GM13976 (cell line): ENCODE measurements around the gene DNMT3A.

Source experiments
- DNase-seq: peaks from one replicate; pipeline ENCODE4 v3.0.0; 2012; ENCODE audit warnings: low spot score
- in situ Hi-C: fragments of 300-500 bp; cut with MboI; formaldehyde crosslinking; loops from one replicate; pipeline ENCODE4 v1.12.0; 2022; ENCODE audit warnings: low sequenced_read_pairs, mixed read lengths, inconsistent platforms; ENCODE audit not compliant: unreplicated experiment
- TF ChIP-seq, protein P1 (sequence below): IDR thresholded peaks from 2 replicates; pipeline ENCODE4 v1.5.1; 2012; ENCODE audit warnings: borderline replicate concordance, mild to moderate bottlenecking; ENCODE audit not compliant: insufficient read depth; ENCODE audit errors: extremely low read depth, missing control alignments, control extremely low read depth

DNMT3A gene

DNA sequence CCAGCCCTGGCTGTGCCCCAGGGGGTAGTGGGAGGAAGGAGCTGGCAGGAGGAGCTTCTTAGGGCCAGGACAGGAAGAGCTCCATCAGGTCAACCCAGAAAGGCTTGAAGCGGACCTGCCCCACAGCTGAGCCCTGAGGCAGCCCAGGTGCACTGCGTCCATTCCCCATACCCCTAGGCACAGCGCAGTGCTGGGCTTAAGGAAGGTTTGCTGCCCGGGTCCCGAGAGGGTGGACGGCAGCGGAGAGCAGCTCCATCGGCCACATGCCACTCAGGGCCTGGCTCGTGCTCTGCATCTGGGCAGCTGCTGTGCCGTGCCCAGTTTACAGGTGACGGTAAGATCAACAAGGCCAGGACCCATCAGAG lies 26.4 kb downstream of the DNMT3A start:
- DNase-seq: no peak
- TF ChIP-seq, protein P1, sequence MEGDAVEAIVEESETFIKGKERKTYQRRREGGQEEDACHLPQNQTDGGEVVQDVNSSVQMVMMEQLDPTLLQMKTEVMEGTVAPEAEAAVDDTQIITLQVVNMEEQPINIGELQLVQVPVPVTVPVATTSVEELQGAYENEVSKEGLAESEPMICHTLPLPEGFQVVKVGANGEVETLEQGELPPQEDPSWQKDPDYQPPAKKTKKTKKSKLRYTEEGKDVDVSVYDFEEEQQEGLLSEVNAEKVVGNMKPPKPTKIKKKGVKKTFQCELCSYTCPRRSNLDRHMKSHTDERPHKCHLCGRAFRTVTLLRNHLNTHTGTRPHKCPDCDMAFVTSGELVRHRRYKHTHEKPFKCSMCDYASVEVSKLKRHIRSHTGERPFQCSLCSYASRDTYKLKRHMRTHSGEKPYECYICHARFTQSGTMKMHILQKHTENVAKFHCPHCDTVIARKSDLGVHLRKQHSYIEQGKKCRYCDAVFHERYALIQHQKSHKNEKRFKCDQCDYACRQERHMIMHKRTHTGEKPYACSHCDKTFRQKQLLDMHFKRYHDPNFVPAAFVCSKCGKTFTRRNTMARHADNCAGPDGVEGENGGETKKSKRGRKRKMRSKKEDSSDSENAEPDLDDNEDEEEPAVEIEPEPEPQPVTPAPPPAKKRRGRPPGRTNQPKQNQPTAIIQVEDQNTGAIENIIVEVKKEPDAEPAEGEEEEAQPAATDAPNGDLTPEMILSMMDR: no peak
- in situ Hi-C loops: no loop called here

DNA sequence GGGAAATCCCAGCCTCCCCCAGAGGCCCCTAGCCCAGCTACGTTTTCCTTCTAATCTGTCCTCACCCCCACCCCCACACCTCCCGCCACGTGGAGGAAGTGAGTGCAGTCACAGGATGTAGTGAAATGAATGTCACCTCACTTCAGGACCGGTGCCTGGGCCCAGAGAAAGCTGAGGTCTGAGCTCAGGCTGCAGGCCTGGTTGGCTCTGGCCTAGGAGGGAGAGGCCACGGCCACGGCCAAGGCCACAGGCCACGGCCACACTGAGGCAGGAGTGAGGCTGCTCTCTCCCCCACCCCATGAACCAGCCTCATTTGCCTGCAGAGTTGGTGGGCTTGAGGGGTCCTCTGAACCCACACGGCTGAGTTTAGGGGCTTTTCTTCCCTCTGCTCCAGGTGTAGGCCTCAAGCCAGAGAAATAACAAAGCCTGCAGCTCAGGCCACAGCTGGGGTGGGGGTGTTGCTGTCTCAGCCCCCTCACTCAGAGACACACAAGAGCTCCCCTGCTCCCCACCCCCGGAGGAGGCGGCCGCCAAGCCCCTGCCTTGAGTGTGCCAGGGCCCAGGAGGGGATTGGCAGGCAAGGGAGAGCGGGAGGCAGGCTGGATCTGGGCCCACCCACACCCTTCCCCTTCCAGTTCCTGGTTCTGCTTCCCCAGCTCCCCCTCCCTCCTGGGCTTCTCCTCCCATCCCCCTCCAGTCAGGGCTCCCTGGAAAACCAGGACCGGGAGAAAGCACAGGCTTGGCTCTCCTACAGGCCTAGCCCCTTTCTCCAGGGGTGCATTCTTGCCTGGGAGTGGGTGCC lies 27.0 kb downstream of the DNMT3A start:
- in situ Hi-C loops: no loop called here
- DNase-seq: peak; percentile 93
- TF ChIP-seq, protein P1: no peak

DNA sequence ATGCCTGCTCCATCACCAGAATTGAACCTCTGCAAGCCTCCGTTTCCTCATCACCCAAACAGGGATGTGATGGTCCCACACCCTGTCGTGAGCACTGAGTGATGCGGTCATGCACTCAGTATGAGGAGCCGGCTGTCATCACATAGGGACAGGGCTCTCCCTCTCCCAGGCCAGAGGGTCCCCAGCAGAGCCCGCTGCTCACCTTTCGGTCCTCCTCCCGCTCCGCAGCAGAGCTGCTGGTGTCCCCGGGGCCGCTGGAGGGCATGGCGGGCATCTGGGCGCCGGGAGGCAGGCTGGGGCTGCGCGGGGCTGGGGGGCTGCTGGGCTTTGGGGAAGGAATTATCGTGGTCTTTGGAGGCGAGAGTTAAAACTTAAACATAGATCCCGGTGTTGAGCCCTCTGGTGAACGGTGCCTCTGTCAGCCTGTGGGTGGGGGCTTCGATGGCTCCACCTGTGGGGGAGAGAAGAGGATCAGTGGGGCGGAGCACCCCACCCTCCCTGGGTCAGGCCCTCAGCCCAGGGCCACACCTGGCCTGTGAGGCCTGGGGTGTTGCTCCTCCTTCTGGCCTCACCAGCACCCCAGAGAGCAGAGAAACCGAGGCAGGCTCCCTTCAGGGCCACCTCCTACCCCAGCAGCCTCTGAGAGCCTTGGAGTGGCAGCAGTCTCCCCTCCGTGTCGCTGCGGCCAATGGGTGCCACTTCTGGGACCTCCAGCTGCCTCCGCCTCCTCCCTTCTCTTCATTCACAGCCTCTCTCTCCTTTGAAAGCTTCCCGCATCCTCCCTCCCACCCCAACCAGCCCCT lies 27.8 kb downstream of the DNMT3A start:
- DNase-seq: no peak
- in situ Hi-C loops: no loop called here
- TF ChIP-seq, protein P1: no peak

DNA sequence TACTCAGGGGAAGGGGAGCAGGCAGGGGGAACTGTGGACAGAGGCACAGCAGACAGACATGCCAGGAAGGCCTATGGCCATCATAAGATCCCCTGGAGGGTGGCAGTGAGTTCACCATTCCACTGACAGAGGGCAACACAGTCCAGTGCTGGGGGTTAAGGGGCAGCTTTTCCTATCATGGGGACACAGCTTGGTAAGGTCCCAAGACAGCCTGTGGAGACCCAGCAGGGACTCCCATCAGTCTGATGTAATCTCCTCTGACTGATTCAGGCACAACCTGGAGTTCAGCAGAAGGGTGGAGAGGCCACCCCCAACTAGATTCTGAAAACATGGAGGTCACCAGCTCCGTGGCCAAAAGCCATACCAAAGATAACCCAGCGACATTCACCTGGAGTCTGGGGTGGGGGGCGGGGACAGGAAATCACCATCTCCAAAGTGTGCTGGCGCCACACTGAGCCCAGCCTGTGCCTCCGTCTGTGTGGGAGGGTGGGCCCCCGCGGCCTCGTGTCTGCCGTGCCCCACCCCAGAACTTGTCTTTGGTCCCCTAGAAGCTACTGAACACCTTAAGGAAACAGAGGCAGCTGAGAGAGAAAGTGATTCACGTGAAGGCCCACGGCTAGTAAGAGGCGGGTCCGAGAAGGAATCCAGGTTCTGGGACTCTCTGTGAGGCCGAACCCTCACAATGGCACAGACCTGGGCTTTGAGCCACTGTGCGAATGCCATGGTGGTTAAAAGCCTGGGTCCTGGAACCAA lies 28.6 kb downstream of the DNMT3A start:
- DNase-seq: no peak
- TF ChIP-seq, protein P1: no peak
- in situ Hi-C loops: no loop called here

DNA sequence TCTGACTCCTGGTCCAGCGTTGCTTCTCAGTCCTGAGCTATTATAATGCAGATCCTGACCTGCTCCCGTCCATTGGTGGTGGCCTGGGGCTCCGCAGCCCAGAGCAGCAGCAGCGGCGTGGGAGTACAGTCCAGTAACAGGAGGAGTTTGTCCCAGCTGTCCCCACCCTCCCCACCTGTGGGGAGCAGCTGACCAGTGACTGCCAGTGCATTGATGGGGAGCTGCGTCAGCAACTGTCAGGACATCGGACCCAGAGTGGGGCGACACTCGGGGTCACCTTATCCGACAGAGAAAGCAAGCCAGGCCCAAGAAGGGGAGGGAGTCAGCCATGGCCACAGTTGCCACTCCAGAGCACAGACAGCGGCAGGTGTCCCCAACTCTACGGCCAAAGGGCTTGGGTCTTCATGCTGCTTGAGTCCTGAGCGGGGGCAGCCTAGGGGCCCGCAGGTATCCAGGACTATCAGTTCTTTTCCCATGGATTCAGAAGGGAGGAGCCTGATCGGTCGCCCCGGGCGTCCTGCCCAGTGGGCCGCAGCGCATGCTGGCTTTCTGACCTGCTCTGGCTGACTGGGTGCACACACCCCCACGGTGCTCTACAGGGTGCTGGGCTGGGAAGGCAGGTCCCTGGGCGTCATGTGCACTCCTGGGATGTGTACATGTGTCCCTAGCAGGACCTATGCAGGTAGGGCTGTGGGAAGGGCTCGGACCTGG lies 29.7 kb downstream of the DNMT3A start:
- DNase-seq: no peak
- TF ChIP-seq, protein P1: no peak
- in situ Hi-C loops: no loop called here
